ENCODE measurements around the gene MARVELD3.

The MARVELD3 gene

GRCh38 chr16:71623597-71623996 is 2.4 kb upstream of the MARVELD3 start:
- no peak for DNase-seq

- DNase-seq = no peak
These were observed 702 bp upstream of the MARVELD3 start for GRCh38 chr16:71625113-71625850.

- no peak for DNase-seq
These were observed 852 bp downstream of the MARVELD3 start for GRCh38 chr16:71626858-71627213.

- DNase-seq = no peak
These were observed 1.8 kb downstream of the MARVELD3 start for GRCh38 chr16:71627731-71628181.

- no peak for DNase-seq
These were observed 2.8 kb downstream of the MARVELD3 start for GRCh38 chr16:71628810-71629209.

GRCh38 chr16:71629278-71630016 is 3.5 kb downstream of the MARVELD3 start:
- no peak for DNase-seq

GRCh38 chr16:71630808-71631207 is 4.8 kb downstream of the MARVELD3 start:
- no peak for DNase-seq

- no peak for DNase-seq
These were observed 5.8 kb downstream of the MARVELD3 start for GRCh38 chr16:71631776-71632175.

GRCh38 chr16:71635632-71636031 is 9.6 kb downstream of the MARVELD3 start:
- DNase-seq = no peak

- DNase-seq = no peak
These were observed 11.4 kb downstream of the MARVELD3 start for GRCh38 chr16:71637398-71637797.

- no peak for DNase-seq
These were observed 19.5 kb downstream of the MARVELD3 start for GRCh38 chr16:71645450-71645849.

- no peak for DNase-seq
These were observed 21.4 kb downstream of the MARVELD3 start for GRCh38 chr16:71647391-71647790.

GRCh38 chr16:71648162-71648561 is 22.2 kb downstream of the MARVELD3 start:
- DNase-seq = no peak

GRCh38 chr16:71648921-71649320 is 22.9 kb downstream of the MARVELD3 start:
- DNase-seq = no peak

GRCh38 chr16:71649704-71650103 is 23.7 kb downstream of the MARVELD3 start:
- no peak for DNase-seq

GRCh38 chr16:71658771-71659170 is 32.8 kb downstream of the MARVELD3 start:
- DNase-seq = no peak

GRCh38 chr16:71659471-71659870 is 33.5 kb downstream of the MARVELD3 start:
- no peak for DNase-seq

GRCh38 chr16:71666264-71666663 is 40.3 kb downstream of the MARVELD3 start:
- no peak for DNase-seq

GRCh38 chr16:71666928-71667707 is 41.1 kb downstream of the MARVELD3 start:
- DNase-seq = no peak

GRCh38 chr16:71669926-71670536 is 44.0 kb downstream of the MARVELD3 start:
- no peak for DNase-seq

GRCh38 chr16:71670537-71670936 is 44.6 kb downstream of the MARVELD3 start:
- no peak for DNase-seq

- no peak for DNase-seq
These were observed 45.2 kb downstream of the MARVELD3 start for GRCh38 chr16:71671165-71671564.

- no peak for DNase-seq
These were observed 46.1 kb downstream of the MARVELD3 start for GRCh38 chr16:71672125-71672524.
